Mucosa of gallbladder (tissue), 1 donor: ENCODE measurements around the gene MIA3. TPM values are rescaled to one million over a fixed set of nuclear protein-coding genes. Genes with fewer than 3 reads are reported as not detected.
"Not testable (repeated sequence)": the region's sequence is repeated elsewhere in the genome, so short reads cannot be mapped to it uniquely, and the experiment has no call there.

Experiments
- DNase-seq: peaks from one replicate; pipeline ENCODE4 v3.0.0-alpha.2; 2020; ENCODE audit warnings: low spot score
- total RNA-seq: library from RNA; stranded (reverse); gene quantifications from one replicate; pipeline ENCODE4 v1.2.1, GENCODE V29; 2021
- donor health status: DM: no; HTN: no; CAD: no.

MIA3 gene
- 78.6 TPM for total RNA-seq

GRCh38 chr1:222618001-222618879, at the start of gene MIA3:
MIA3 (plus strand) TSS chr1:222618097; CDS start chr1:222618111, 14 bp downstream.
- DNase-seq: peak; percentile 15

- DNase-seq: no peak
Observed at GRCh38 chr1:222570837-222571236, 47.1 kb upstream of the MIA3 start.

GRCh38 chr1:222579316-222579715, 38.6 kb upstream of the MIA3 start:
- no peak for DNase-seq

- DNase-seq: no peak
Observed at GRCh38 chr1:222582099-222582774, 35.7 kb upstream of the MIA3 start.

GRCh38 chr1:222583079-222583478, 34.8 kb upstream of the MIA3 start:
- DNase-seq: no peak

GRCh38 chr1:222586842-222587241, 31.1 kb upstream of the MIA3 start:
- DNase-seq: no peak

GRCh38 chr1:222588135-222588534, 29.8 kb upstream of the MIA3 start:
- DNase-seq: no peak

GRCh38 chr1:222589462-222590302, 28.2 kb upstream of the MIA3 start, which contains the start of gene TAF1A:
TAF1A (minus strand) TSS chr1:222589933.
- peak; percentile 87 for DNase-seq

GRCh38 chr1:222592171-222592570, 25.7 kb upstream of the MIA3 start:
- no peak for DNase-seq

GRCh38 chr1:222594789-222595188, 23.1 kb upstream of the MIA3 start:
- DNase-seq: no peak

- DNase-seq: no peak
Observed at GRCh38 chr1:222596696-222597095, 21.2 kb upstream of the MIA3 start.

- DNase-seq: no peak
Observed at GRCh38 chr1:222600281-222600680, 17.6 kb upstream of the MIA3 start.

GRCh38 chr1:222601257-222601656, 16.6 kb upstream of the MIA3 start:
- DNase-seq: no peak

- no peak for DNase-seq
Observed at GRCh38 chr1:222606757-222607156, 11.1 kb upstream of the MIA3 start.

GRCh38 chr1:222609111-222609510, 8.8 kb upstream of the MIA3 start:
- not testable (repeated sequence) for DNase-seq

GRCh38 chr1:222610728-222611127, 7.2 kb upstream of the MIA3 start:
- no peak for DNase-seq

- DNase-seq: no peak
Observed at GRCh38 chr1:222613627-222614026, 4.3 kb upstream of the MIA3 start.

- no peak for DNase-seq
Observed at GRCh38 chr1:222616525-222616924, 1.4 kb upstream of the MIA3 start.

- DNase-seq: peak; percentile 95
Observed at GRCh38 chr1:222617367-222617951, 438 bp upstream of the MIA3 start.

GRCh38 chr1:222618880-222619596, 1.1 kb downstream of the MIA3 start:
- no peak for DNase-seq

GRCh38 chr1:222620566-222620965, 2.7 kb downstream of the MIA3 start:
- DNase-seq: no peak
